Endodermal cell (in vitro differentiated cells): ENCODE data around the gene DSCAML1. TPM values are rescaled to one million over a fixed set of nuclear protein-coding genes. Genes with fewer than 3 reads are reported as not detected.

Experiments
- DNase-seq: peaks from one replicate; pipeline ENCODE4 v3.0.0-alpha.2; 2017
- H3K27ac ChIP-seq: 2 replicates; pipeline ENCODE4 v1.5.1; 2013; ENCODE audit warnings: mild to moderate bottlenecking, low read depth, low read length, moderate library complexity
- H3K27me3 ChIP-seq: 2 replicates; pipeline ENCODE4 v1.6.1; 2013; ENCODE audit warnings: mild to moderate bottlenecking, low read length, moderate library complexity; ENCODE audit not compliant: insufficient read depth, control insufficient read depth, poor library complexity, severe bottlenecking
- H3K36me3 ChIP-seq: 2 replicates; pipeline ENCODE4 v1.7.0; 2013; ENCODE audit warnings: mild to moderate bottlenecking, low read length, moderate library complexity; ENCODE audit not compliant: control insufficient read depth, insufficient read depth
- H3K4me1 ChIP-seq: one replicate; pipeline ENCODE4 v1.7.0; 2013; ENCODE audit warnings: low read length; ENCODE audit not compliant: control insufficient read depth, insufficient read depth
- H3K4me3 ChIP-seq: 2 replicates; pipeline ENCODE4 v1.5.1; 2013; ENCODE audit warnings: mild to moderate bottlenecking, low read length, moderate library complexity
- H3K9ac ChIP-seq: 2 replicates; pipeline ENCODE4 v1.6.1; 2013; ENCODE audit warnings: mild to moderate bottlenecking, low read length, moderate library complexity; ENCODE audit not compliant: poor library complexity, severe bottlenecking; ENCODE audit errors: extremely low read depth
- H3K9me3 ChIP-seq: 2 replicates; pipeline ENCODE4 v1.6.1; 2013; ENCODE audit warnings: mild to moderate bottlenecking, low read length, moderate library complexity; ENCODE audit not compliant: control insufficient read depth
- H3K27ac Mint-ChIP-seq: 2 replicates; pipeline ENCODE4 v1.8.0; 2020; ENCODE audit warnings: mixed read lengths
- H3K27me3 Mint-ChIP-seq: 2 replicates; pipeline ENCODE4 v1.8.0; 2021; ENCODE audit warnings: mild to moderate bottlenecking, mixed read lengths; ENCODE audit not compliant: insufficient read depth
- H3K36me3 Mint-ChIP-seq: 2 replicates; pipeline ENCODE4 v1.8.0; 2020; ENCODE audit warnings: low read depth, mixed read lengths
- H3K4me1 Mint-ChIP-seq: 2 replicates; pipeline ENCODE4 v1.8.0; 2020; ENCODE audit warnings: mixed read lengths
- H3K4me3 Mint-ChIP-seq: 2 replicates; pipeline ENCODE4 v1.8.0; 2020; ENCODE audit warnings: mild to moderate bottlenecking, moderate library complexity, mixed read lengths
- H3K9me3 Mint-ChIP-seq: 2 replicates; pipeline ENCODE4 v1.8.0; 2020; ENCODE audit warnings: mild to moderate bottlenecking, mixed read lengths
- WGBS, 2 experiments: methylation state at CpG; one replicate each; pipeline versions ENCODE4 v1.1.5 to v1.1.7; 2013; ENCODE audit warnings: missing lambda C conversion rate in 2 of 2, mixed read lengths in 1 of 2; ENCODE audit not compliant: insufficient coverage in 1 of 2, insufficient read length in 1 of 2; 5-methylcytosine and 5-hydroxymethylcytosine counted together
- total RNA-seq, 2 donors: library from RNA; stranded (reverse); fragmentation: NEBNext Ultra II Directional in 1 of 2; extraction: Animal tissue kit (Norgen Biotek cat#: 25700) in 1 of 2; gene quantifications; 2 replicates in 1 of 2; 3 replicates in 1 of 2; pipeline ENCODE4 v1.2.1, GENCODE V29; 2021
- TF ChIP-seq, protein P1 (sequence below): fragments of 200-600 bp; sonication (generic); conservative IDR thresholded peaks from 2 replicates; pipeline ENCODE4 v1.5.0; 2021; ENCODE audit warnings: antibody characterized with exemption, mild to moderate bottlenecking

DSCAML1 gene
- total RNA-seq, 2 donors from 2014 or later = 5.6 to 10.9 TPM

DNA sequence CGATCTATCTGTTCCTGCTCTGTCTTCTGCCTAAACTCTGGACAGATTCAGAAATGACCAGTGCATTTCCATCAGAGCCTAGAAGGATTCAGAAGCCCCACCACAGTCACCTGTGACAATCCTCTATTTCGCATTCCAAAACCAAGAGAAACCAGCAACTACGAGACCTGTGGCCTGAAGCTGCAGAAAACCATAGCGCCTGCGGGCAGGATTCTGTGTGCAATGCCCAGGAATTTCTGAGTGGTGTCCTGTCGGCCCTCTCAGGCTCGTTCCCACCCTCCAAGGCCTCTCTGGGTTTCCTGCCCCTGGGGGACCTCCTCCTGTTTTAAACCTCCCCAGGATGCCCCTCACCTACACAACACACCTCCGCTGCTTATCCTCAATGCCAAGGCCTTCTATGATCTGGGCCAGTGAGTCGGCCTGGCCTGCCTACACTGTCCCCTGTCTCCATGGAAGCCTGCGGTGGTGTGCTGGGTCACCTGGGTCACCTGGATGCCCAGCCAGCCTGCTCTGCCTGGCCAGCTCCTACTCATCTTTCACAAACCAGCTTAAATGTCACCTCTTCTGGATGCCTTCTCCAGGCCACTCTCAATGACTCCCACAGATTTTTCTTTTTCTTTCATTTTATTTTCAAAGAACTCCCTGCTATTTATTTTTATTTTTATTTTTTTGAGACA is 271.0 kb downstream of the DSCAML1 start:
- TF ChIP-seq, protein P1, sequence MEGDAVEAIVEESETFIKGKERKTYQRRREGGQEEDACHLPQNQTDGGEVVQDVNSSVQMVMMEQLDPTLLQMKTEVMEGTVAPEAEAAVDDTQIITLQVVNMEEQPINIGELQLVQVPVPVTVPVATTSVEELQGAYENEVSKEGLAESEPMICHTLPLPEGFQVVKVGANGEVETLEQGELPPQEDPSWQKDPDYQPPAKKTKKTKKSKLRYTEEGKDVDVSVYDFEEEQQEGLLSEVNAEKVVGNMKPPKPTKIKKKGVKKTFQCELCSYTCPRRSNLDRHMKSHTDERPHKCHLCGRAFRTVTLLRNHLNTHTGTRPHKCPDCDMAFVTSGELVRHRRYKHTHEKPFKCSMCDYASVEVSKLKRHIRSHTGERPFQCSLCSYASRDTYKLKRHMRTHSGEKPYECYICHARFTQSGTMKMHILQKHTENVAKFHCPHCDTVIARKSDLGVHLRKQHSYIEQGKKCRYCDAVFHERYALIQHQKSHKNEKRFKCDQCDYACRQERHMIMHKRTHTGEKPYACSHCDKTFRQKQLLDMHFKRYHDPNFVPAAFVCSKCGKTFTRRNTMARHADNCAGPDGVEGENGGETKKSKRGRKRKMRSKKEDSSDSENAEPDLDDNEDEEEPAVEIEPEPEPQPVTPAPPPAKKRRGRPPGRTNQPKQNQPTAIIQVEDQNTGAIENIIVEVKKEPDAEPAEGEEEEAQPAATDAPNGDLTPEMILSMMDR = no peak

DNA sequence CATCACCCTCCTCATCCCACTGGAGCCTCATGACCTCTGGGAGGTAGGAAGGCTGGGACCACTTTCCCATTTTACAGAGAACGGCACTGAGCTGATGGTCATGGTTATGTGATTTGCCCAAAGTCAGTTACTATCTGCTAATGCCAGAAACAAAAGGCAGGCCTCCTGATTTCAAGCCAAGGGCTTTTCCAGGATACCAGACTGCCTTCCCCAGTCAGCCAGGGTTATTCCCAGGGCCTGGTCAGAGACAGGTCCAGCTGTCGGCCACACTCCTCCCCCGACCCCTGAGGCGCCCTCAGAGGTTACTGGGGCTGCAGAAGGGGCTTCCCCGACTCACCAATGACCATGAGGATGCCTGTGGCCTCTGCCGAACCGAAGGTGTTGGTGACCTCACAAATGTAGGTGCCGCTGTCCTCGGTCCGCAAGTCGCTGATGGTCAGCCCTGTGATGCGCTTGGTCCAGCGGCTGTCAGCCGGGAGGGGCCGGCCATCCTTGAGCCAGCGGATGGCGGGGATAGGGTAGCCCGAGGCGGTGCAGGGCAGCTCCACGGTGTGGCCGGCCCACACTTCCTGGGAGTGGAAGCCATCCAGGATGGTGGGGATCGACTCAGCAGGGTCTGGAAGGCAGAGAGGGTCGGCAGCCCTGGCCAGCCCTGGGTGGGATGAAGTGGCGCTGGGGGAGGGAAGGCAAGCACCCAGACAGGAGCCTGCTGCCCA is 272.4 kb downstream of the DSCAML1 start:
- no peak overlapping the region for H3K4me3 ChIP-seq
- H3K36me3 ChIP-seq = no peaks in the 10 kb centered on the region
- peaks cover 14% of the 10 kb centered on the region for H3K27me3 ChIP-seq
- Mint-ChIP-seq H3K4me3 (no peak overlapping the region), H3K27ac (no peak overlapping the region), H3K4me1 (peaks cover 16% of the 10 kb centered on the region), H3K36me3 (no peaks in the 10 kb centered on the region), H3K27me3 (peaks cover 4% of the 10 kb centered on the region), H3K9me3 (no peaks in the 10 kb centered on the region)
- TF ChIP-seq, protein P1 = no peak
- 91 to 94% methylated on average over 12 to 24 of the region's 24 CpGs for WGBS, 2 experiments
- H3K9me3 ChIP-seq = no peaks in the 10 kb centered on the region
- no peak for DNase-seq
- no peaks in the 10 kb centered on the region for H3K4me1 ChIP-seq
- no peak overlapping the region for H3K9ac ChIP-seq
- H3K27ac ChIP-seq = no peak overlapping the region

More for the DNA sequence above, 271.0 kb downstream of the DSCAML1 start:
- peaks cover 14% of the 10 kb centered on the region for H3K27me3 ChIP-seq
- H3K27ac ChIP-seq = no peak overlapping the region
- H3K9ac ChIP-seq = no peak overlapping the region
- no peak overlapping the region for H3K4me3 ChIP-seq
- H3K9me3 Mint-ChIP-seq = no peaks in the 10 kb centered on the region
- no peaks in the 10 kb centered on the region for H3K4me1 ChIP-seq
- no peaks in the 10 kb centered on the region for H3K36me3 ChIP-seq
- peaks cover 12% of the 10 kb centered on the region for H3K4me1 Mint-ChIP-seq
- H3K9me3 ChIP-seq = no peaks in the 10 kb centered on the region
- no peak overlapping the region for H3K27ac Mint-ChIP-seq
- no peak overlapping the region for H3K4me3 Mint-ChIP-seq
- H3K27me3 Mint-ChIP-seq = peaks cover 4% of the 10 kb centered on the region
- no peak for DNase-seq
- WGBS, 2 experiments = 90 to 92% methylated on average over 10 of the region's 10 CpGs
- H3K36me3 Mint-ChIP-seq = no peaks in the 10 kb centered on the region

DNA sequence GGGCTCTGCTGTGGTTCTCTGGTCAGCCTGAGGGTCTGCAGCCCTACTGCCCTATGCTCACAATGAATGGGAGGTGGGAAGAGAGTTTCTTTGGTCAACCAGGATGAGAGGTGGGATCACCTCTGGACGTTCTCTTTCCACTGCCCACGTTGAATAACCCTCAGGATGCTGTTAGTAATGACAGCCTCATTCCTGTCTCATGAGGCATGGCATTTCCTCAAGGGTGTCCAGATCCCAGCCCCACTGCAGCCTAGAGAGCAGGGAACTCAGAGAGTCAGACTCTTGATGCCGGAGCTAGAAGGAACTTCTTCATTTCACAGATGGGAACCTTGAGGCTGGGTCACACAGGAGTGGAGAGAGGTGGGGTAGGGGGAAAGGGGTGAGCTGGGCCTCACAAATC is 273.3 kb downstream of the DSCAML1 start:
- Histone ChIP-seq H3K4me3 (no peak overlapping the region), H3K36me3 (no peaks in the 10 kb centered on the region), H3K27me3 (peaks cover 14% of the 10 kb centered on the region), H3K9me3 (no peaks in the 10 kb centered on the region), H3K9ac (no peak overlapping the region), H3K27ac (no peak overlapping the region), H3K4me1 (no peaks in the 10 kb centered on the region)
- H3K27ac Mint-ChIP-seq = no peak overlapping the region
- peaks cover 4% of the 10 kb centered on the region for H3K27me3 Mint-ChIP-seq
- WGBS, 2 experiments = 81 to 89% methylated on average over 3 of the region's 3 CpGs
- DNase-seq = no peak
- peaks cover 24% of the 10 kb centered on the region for H3K4me1 Mint-ChIP-seq
- no peaks in the 10 kb centered on the region for H3K36me3 Mint-ChIP-seq
- TF ChIP-seq, protein P1 = no peak
- H3K9me3 Mint-ChIP-seq = no peaks in the 10 kb centered on the region
- no peak overlapping the region for H3K4me3 Mint-ChIP-seq
